ENCODE results near the gene HAPSTR1. TPM values are rescaled to one million over a fixed set of nuclear protein-coding genes. Genes with fewer than 3 reads are reported as not detected.

HAPSTR1 gene
- total RNA-seq, 5 donors from 2014 or later (not counting 1 experiment from before 2014, with no cell fraction given) = 79.3 to 123 (median 87.1) TPM

- ChIA-PET POLR2A (no interaction called here), CTCF (no interaction called here)
- Histone ChIP-seq H3K27ac (ENCODE audit: low read length) (no peak overlapping the region), H3K36me3 (ENCODE audit: control insufficient read depth in 2 of 2, extremely low read depth in 1 of 2, insufficient read depth in 1 of 2, low read length in 1 of 2) (no peaks in the 10 kb centered on the region), H3K4me1 (ENCODE audit: control insufficient read depth in 1 of 2, extremely low read depth in 1 of 2, insufficient read depth in 2 of 2, low read length in 2 of 2) (no peaks in the 10 kb centered on the region), H3K27me3 (replicated peaks in 1 of 2; ENCODE audit: control insufficient read depth in 2 of 2, extremely low read depth in 1 of 2, insufficient read depth in 2 of 2, low read length in 1 of 2) (no peaks in the 10 kb centered on the region), H3K9me3 (no peaks in the 10 kb centered on the region), H3K4me3 (ENCODE audit: control insufficient read depth in 1 of 2, extremely low read depth in 1 of 2, low read length in 1 of 2) (no peak overlapping the region)
- no peak overlapping the region for H3K4me3 Mint-ChIP-seq
- peaks cover 0 to 7% (median 7%) of the 10 kb centered on the region in 3 donors for H3K4me1 Mint-ChIP-seq
- 98% methylated on average over 6 of the region's 7 CpGs for WGBS (ENCODE audit: insufficient coverage)
- no peaks in the 10 kb centered on the region for H3K36me3 Mint-ChIP-seq
- no peak overlapping the region for H3K27ac Mint-ChIP-seq
- no peaks in the 10 kb centered on the region for H3K27me3 Mint-ChIP-seq
- ATAC-seq (replicated peaks in 1 of 4) = no peak
- DNase-seq = no peak
- no peaks in the 10 kb centered on the region for H3K9me3 Mint-ChIP-seq
Observed at GRCh38 chr16:9062301-9062700, 29.1 kb upstream of the HAPSTR1 start.

GRCh38 chr16:9065077-9065476 is 26.4 kb upstream of the HAPSTR1 start:
- Mint-ChIP-seq H3K36me3 (no peaks in the 10 kb centered on the region), H3K27me3 (no peaks in the 10 kb centered on the region), H3K9me3 (peaks cover 0 to 4% (median 4%) of the 10 kb centered on the region in 3 donors), H3K4me3 (no peak overlapping the region), H3K4me1 (peaks cover 0 to 7% (median 7%) of the 10 kb centered on the region in 3 donors), H3K27ac (no peak overlapping the region)
- Histone ChIP-seq H3K9me3 (no peaks in the 10 kb centered on the region), H3K36me3 (ENCODE audit: control insufficient read depth in 2 of 2, extremely low read depth in 1 of 2, insufficient read depth in 1 of 2, low read length in 1 of 2) (no peaks in the 10 kb centered on the region), H3K27me3 (replicated peaks in 1 of 2; ENCODE audit: control insufficient read depth in 2 of 2, extremely low read depth in 1 of 2, insufficient read depth in 2 of 2, low read length in 1 of 2) (no peaks in the 10 kb centered on the region), H3K4me1 (ENCODE audit: control insufficient read depth in 1 of 2, extremely low read depth in 1 of 2, insufficient read depth in 2 of 2, low read length in 2 of 2) (no peaks in the 10 kb centered on the region), H3K4me3 (ENCODE audit: control insufficient read depth in 1 of 2, extremely low read depth in 1 of 2, low read length in 1 of 2) (no peak overlapping the region), H3K27ac (ENCODE audit: low read length) (no peak overlapping the region)
- POLR2A ChIA-PET = interaction anchor here in 1 of 2 donors (0.6 kb wide), 1 partner anchor 28 kb away, joined by 3 read pairs; no protein-coding TSS in a partner anchor
- ATAC-seq (replicated peaks in 1 of 4) = no peak
- DNase-seq = no peak
- CTCF ChIA-PET = interaction anchor here in 1 of 2 donors (0.6 kb wide), 1 partner anchor 32 kb away, joined by 4 read pairs; no protein-coding TSS in a partner anchor
- WGBS (ENCODE audit: insufficient coverage) = no CpG with 5 or more reads among the region's 4 CpGs

GRCh38 chr16:9068886-9069285 is 22.6 kb upstream of the HAPSTR1 start:
- Histone ChIP-seq H3K9me3 (no peaks in the 10 kb centered on the region), H3K4me1 (ENCODE audit: control insufficient read depth in 1 of 2, extremely low read depth in 1 of 2, insufficient read depth in 2 of 2, low read length in 2 of 2) (no peaks in the 10 kb centered on the region), H3K36me3 (ENCODE audit: control insufficient read depth in 2 of 2, extremely low read depth in 1 of 2, insufficient read depth in 1 of 2, low read length in 1 of 2) (no peaks in the 10 kb centered on the region), H3K27me3 (replicated peaks in 1 of 2; ENCODE audit: control insufficient read depth in 2 of 2, extremely low read depth in 1 of 2, insufficient read depth in 2 of 2, low read length in 1 of 2) (no peaks in the 10 kb centered on the region), H3K27ac (ENCODE audit: low read length) (no peak overlapping the region), H3K4me3 (ENCODE audit: control insufficient read depth in 1 of 2, extremely low read depth in 1 of 2, low read length in 1 of 2) (no peak overlapping the region)
- no peak for ATAC-seq (replicated peaks in 1 of 4)
- DNase-seq = no peak
- WGBS (ENCODE audit: insufficient coverage) = 90% methylated on average over 2 of the region's 2 CpGs
- H3K27ac Mint-ChIP-seq = no peak overlapping the region
- peaks cover 0 to 9% (median 7%) of the 10 kb centered on the region in 3 donors for H3K4me1 Mint-ChIP-seq
- peaks cover 0 to 4% (median 4%) of the 10 kb centered on the region in 3 donors for H3K9me3 Mint-ChIP-seq
- POLR2A ChIA-PET = no interaction called here
- no peaks in the 10 kb centered on the region for H3K36me3 Mint-ChIP-seq
- CTCF ChIA-PET = interaction anchor here (0.6 to 0.7 kb wide), 3 partner anchors 13 to 33 kb away, joined by 3 to 5 read pairs (median 4); no protein-coding TSS in a partner anchor
- H3K27me3 Mint-ChIP-seq = no peaks in the 10 kb centered on the region
- H3K4me3 Mint-ChIP-seq = no peak overlapping the region

- Histone ChIP-seq H3K27ac (ENCODE audit: low read length) (no peak overlapping the region), H3K4me1 (ENCODE audit: control insufficient read depth in 1 of 2, extremely low read depth in 1 of 2, insufficient read depth in 2 of 2, low read length in 2 of 2) (no peaks in the 10 kb centered on the region), H3K36me3 (ENCODE audit: control insufficient read depth in 2 of 2, extremely low read depth in 1 of 2, insufficient read depth in 1 of 2, low read length in 1 of 2) (no peaks in the 10 kb centered on the region), H3K27me3 (replicated peaks in 1 of 2; ENCODE audit: control insufficient read depth in 2 of 2, extremely low read depth in 1 of 2, insufficient read depth in 2 of 2, low read length in 1 of 2) (peaks cover 0 to 4% of the 10 kb centered on the region in 2 experiments), H3K9me3 (no peaks in the 10 kb centered on the region), H3K4me3 (ENCODE audit: control insufficient read depth in 1 of 2, extremely low read depth in 1 of 2, low read length in 1 of 2) (no peak overlapping the region)
- Mint-ChIP-seq H3K27me3 (no peaks in the 10 kb centered on the region), H3K27ac (no peak overlapping the region), H3K4me1 (peaks cover 0 to 9% (median 7%) of the 10 kb centered on the region in 3 donors), H3K36me3 (no peaks in the 10 kb centered on the region), H3K9me3 (peaks cover 0 to 4% (median 4%) of the 10 kb centered on the region in 3 donors), H3K4me3 (no peak overlapping the region)
- WGBS (ENCODE audit: insufficient coverage) = 71% methylated on average over 2 of the region's 4 CpGs
- ATAC-seq (replicated peaks in 1 of 4) = no peak
- POLR2A ChIA-PET = no interaction called here
- no peak for DNase-seq
- CTCF ChIA-PET = no interaction called here
Observed at GRCh38 chr16:9070254-9070653, 21.2 kb upstream of the HAPSTR1 start.

GRCh38 chr16:9071377-9071776 is 20.1 kb upstream of the HAPSTR1 start:
- no peaks in the 10 kb centered on the region for H3K36me3 ChIP-seq (ENCODE audit: control insufficient read depth in 2 of 2, extremely low read depth in 1 of 2, insufficient read depth in 1 of 2, low read length in 1 of 2)
- no peaks in the 10 kb centered on the region for H3K36me3 Mint-ChIP-seq
- H3K27ac Mint-ChIP-seq = no peak overlapping the region
- H3K9me3 Mint-ChIP-seq = peaks cover 0 to 4% (median 4%) of the 10 kb centered on the region in 3 donors
- 100% methylated on average over 1 of the region's 9 CpGs for WGBS (ENCODE audit: insufficient coverage)
- H3K4me3 Mint-ChIP-seq = no peak overlapping the region
- peaks cover 0 to 9% (median 7%) of the 10 kb centered on the region in 3 donors for H3K4me1 Mint-ChIP-seq
- no peak overlapping the region for H3K4me3 ChIP-seq (ENCODE audit: control insufficient read depth in 1 of 2, extremely low read depth in 1 of 2, low read length in 1 of 2)
- POLR2A ChIA-PET = no interaction called here
- peaks cover 0 to 8% of the 10 kb centered on the region in 2 experiments for H3K27me3 ChIP-seq (replicated peaks in 1 of 2; ENCODE audit: control insufficient read depth in 2 of 2, extremely low read depth in 1 of 2, insufficient read depth in 2 of 2, low read length in 1 of 2)
- H3K27me3 Mint-ChIP-seq = peaks cover 0 to 4% of the 10 kb centered on the region in 2 donors
- no peak overlapping the region for H3K27ac ChIP-seq (ENCODE audit: low read length)
- no peaks in the 10 kb centered on the region for H3K4me1 ChIP-seq (ENCODE audit: control insufficient read depth in 1 of 2, extremely low read depth in 1 of 2, insufficient read depth in 2 of 2, low read length in 2 of 2)
- no peaks in the 10 kb centered on the region for H3K9me3 ChIP-seq
- CTCF ChIA-PET = no interaction called here
- DNase-seq (no peak), ATAC-seq (replicated peaks in 1 of 4) (no peak)

GRCh38 chr16:9072806-9073341 is 18.6 kb upstream of the HAPSTR1 start:
- H3K4me1 Mint-ChIP-seq = peaks cover 0 to 15% (median 10%) of the 10 kb centered on the region in 3 donors
- Histone ChIP-seq H3K4me3 (ENCODE audit: control insufficient read depth in 1 of 2, extremely low read depth in 1 of 2, low read length in 1 of 2) (no peak overlapping the region), H3K9me3 (no peaks in the 10 kb centered on the region), H3K27me3 (replicated peaks in 1 of 2; ENCODE audit: control insufficient read depth in 2 of 2, extremely low read depth in 1 of 2, insufficient read depth in 2 of 2, low read length in 1 of 2) (peaks cover 0 to 11% of the 10 kb centered on the region in 2 experiments), H3K4me1 (ENCODE audit: control insufficient read depth in 1 of 2, extremely low read depth in 1 of 2, insufficient read depth in 2 of 2, low read length in 2 of 2) (no peaks in the 10 kb centered on the region), H3K27ac (ENCODE audit: low read length) (no peak overlapping the region), H3K36me3 (ENCODE audit: control insufficient read depth in 2 of 2, extremely low read depth in 1 of 2, insufficient read depth in 1 of 2, low read length in 1 of 2) (no peaks in the 10 kb centered on the region)
- H3K4me3 Mint-ChIP-seq = no peak overlapping the region
- DNase-seq (no peak), ATAC-seq (replicated peaks in 1 of 4) (peak in 1 of 4 experiments; percentile 46)
- H3K36me3 Mint-ChIP-seq = no peaks in the 10 kb centered on the region
- H3K27ac Mint-ChIP-seq = peak overlapping the region; percentile 48 to 71
- CTCF ChIA-PET = interaction anchor here in 1 of 2 donors (1.1 kb wide), 1 partner anchor 9 kb away, joined by 4 read pairs; no protein-coding TSS in a partner anchor
- 17% methylated on average over 1 of the region's 6 CpGs for WGBS (ENCODE audit: insufficient coverage)
- H3K27me3 Mint-ChIP-seq = peaks cover 0 to 4% of the 10 kb centered on the region in 2 donors
- H3K9me3 Mint-ChIP-seq = peaks cover 0 to 4% (median 4%) of the 10 kb centered on the region in 3 donors
- POLR2A ChIA-PET = no interaction called here
